Activated CD8-positive, alpha-beta memory T cell treated with anti-CD3 and anti-CD28 coated beads, Interleukin-2, amount 10 ng/mL, durations not matched to agents 7 days and 5 days (primary cell): Measurements from ENCODE around the gene FGB. TPM values are rescaled to one million over a fixed set of nuclear protein-coding genes. Genes with fewer than 3 reads are reported as not detected.

Experiments
- ATAC-seq: fragments of 150-1000 bp; cut with Tn5 transposase; one replicate; pipeline ENCODE4 v1.10.0; 2021; ENCODE audit warnings: moderate library complexity
- CTCF ChIA-PET: fragments of 350-600 bp; sonication (Branson Sonifier 250); formaldehyde crosslinking; loops from one replicate; lab custom pipeline; 2021; ENCODE audit warnings: antibody characterized with exemption; lab: Charles Lee
- DNase-seq: peaks from one replicate; pipeline ENCODE4 v3.0.0-alpha.2; 2020
- H3K27ac Mint-ChIP-seq: one replicate; pipeline ENCODE4 v1.8.0; 2021; ENCODE audit warnings: mild to moderate bottlenecking, mixed read lengths
- H3K27me3 Mint-ChIP-seq: one replicate; pipeline ENCODE4 v1.8.0; 2021; ENCODE audit warnings: mixed read lengths
- H3K36me3 Mint-ChIP-seq: one replicate; pipeline ENCODE4 v1.8.0; 2021; ENCODE audit warnings: mild to moderate bottlenecking, mixed read lengths
- H3K4me1 Mint-ChIP-seq: one replicate; pipeline ENCODE4 v1.8.0; 2021; ENCODE audit warnings: mixed read lengths
- H3K4me3 Mint-ChIP-seq: one replicate; pipeline ENCODE4 v1.8.0; 2021; ENCODE audit warnings: mild to moderate bottlenecking, moderate library complexity, mixed read lengths
- H3K9me3 Mint-ChIP-seq: one replicate; pipeline ENCODE4 v1.8.0; 2022; ENCODE audit warnings: low read depth, mixed read lengths
- total RNA-seq, 2 experiments: library from RNA; stranded (reverse); gene quantifications; one replicate each; pipeline ENCODE4 v1.2.3, GENCODE V29; 2021

Gene FGB
- total RNA-seq, 2 experiments from 2014 or later = not detected

DNA sequence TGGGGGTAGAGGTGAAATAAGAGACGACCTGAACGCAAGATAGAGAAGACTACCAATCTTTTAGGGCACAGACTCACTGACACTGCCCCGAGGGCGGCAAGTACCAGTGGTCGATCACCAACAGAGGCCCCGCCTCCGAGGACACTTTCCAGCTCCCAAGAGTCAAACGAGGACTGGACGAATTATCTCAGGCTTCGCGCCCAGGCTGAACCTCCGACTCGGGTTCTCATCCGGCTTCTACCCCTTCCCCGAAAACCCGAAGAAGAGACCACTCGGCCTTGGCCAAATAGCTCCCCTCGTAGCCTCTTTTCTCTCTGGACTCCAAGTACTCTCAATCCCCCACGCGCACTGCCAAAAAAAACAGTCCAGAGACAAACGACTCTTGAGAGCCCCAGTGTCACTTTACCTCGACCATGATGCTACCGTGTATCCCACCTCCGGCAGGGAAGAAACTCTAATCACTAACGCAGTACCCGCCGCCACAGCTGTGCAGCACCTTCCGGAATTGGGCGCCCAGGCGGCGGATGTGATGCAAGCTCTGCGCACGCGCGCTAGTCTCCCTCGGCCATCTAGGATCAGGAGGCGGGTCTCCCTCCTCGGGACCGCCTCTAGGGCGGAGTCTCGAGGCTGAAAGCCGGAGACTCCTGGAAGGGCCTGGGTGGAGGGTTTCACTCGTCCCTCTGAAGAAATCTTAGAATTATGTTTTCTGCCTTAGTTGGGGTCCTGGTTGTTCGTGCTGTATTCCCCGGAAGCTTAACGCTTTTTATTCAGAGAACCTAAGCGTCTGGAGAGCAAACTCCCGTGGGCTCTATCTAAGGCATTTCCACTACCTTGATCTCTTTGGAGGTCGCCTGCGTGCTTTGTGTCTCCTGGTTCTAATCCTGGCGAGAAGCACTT lies 12.7 kb upstream of the FGB start, which contains the start of gene PLRG1:
Gene PLRG1 (minus strand): TSS at position 507 of the 897 bp plus-strand sequence. CDS start 92 bp downstream, at position 415.
- H3K27ac Mint-ChIP-seq = peak within 1 kb of the TSS; percentile 95
- H3K36me3 Mint-ChIP-seq = peaks cover 11% of the 10 kb centered on the region
- peak within 1 kb of the TSS; percentile 88 for H3K4me3 Mint-ChIP-seq
- H3K9me3 Mint-ChIP-seq = no peaks in the 10 kb centered on the region
- DNase-seq (peak; percentile 98), ATAC-seq (peak; percentile 99)
- no peaks in the 10 kb centered on the region for H3K27me3 Mint-ChIP-seq
- CTCF ChIA-PET = interaction anchor here (0.8 to 5.6 kb wide), 13 partner anchors 9 to 1404 kb away, joined by 3 to 57 read pairs (median 4); partner anchors contain the start of genes CTSO, FGB and MAP9
- H3K4me1 Mint-ChIP-seq = peaks cover 18% of the 10 kb centered on the region

DNA sequence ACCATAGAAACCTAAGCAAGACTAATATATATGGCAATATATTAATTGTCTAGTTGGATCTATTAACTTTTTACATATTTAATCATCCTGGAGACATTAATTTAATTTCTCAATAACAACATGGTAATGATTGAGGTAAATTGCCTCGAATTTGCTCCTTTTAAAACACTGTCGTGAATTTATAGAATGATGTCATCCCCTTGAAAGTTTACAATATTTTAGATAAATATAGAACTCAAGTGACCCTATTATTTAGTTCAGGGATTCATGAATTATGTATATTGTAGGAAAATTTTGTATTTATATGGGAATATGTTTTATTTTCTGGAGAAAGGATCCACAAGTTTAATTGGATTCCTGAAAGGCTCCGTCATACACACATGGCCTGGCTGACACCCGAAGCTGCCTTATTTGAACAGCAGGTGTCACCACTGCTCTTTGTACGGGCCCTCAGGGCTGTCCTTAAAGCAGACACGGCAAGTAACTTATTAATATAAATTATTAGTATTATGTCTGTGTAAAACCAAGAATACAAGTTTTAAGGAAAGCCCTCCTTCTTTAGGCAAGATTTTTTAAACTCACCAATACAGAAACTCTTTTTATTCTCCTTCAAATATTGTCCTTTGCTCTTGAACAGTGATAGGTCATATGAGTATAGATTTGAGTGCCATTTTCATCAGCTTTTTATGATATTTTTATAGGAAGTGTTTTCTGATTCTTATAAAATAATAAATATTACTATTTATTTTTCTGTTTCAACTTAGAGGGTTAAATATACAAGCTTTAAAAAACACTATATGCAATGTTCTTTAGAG lies 10.7 kb upstream of the FGB start:
- no peak overlapping the region for H3K4me3 Mint-ChIP-seq
- DNase-seq = peak; percentile 83
- no peaks in the 10 kb centered on the region for H3K9me3 Mint-ChIP-seq

DNA sequence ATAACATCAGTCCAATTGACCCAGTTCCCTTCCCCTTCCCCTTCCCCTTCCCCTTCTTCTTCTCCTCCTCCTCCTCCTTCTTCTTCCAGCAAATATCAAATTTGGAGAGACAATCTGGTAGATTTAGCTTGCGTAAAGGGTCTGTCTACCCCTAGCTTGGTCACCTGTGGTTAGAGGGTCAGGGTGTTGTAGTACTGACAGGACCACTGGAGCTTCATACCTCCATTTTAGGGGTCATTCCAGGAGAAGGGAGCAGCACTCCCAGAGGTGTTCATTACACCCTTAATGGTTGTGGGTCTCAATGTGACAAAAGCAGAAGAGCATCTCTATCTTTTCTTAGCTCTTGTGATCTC lies 3.7 kb upstream of the FGB start:
- Mint-ChIP-seq H3K9me3 (no peaks in the 10 kb centered on the region), H3K4me3 (no peak overlapping the region), H3K27ac (no peak overlapping the region), H3K27me3 (peaks cover 2% of the 10 kb centered on the region), H3K4me1 (peaks cover 8% of the 10 kb centered on the region), H3K36me3 (no peaks in the 10 kb centered on the region)
- DNase-seq (no peak), ATAC-seq (no peak)
- CTCF ChIA-PET = interaction anchor here (0.7 to 3.1 kb wide), 14 partner anchors 8 to 108 kb away, joined by 3 to 61 read pairs (median 3); partner anchors contain the start of genes FGG and PLRG1

More for the DNA sequence above, 10.7 kb upstream of the FGB start:
- ATAC-seq = peak; percentile 32
- CTCF ChIA-PET = interaction anchor here (1.0 to 5.6 kb wide), 11 partner anchors 18 to 1376 kb away, joined by 3 to 57 read pairs (median 4); partner anchors contain the start of gene FGG
- Mint-ChIP-seq H3K4me1 (peaks cover 18% of the 10 kb centered on the region), H3K27ac (no peak overlapping the region), H3K36me3 (peaks cover 6% of the 10 kb centered on the region), H3K27me3 (no peaks in the 10 kb centered on the region)

DNA sequence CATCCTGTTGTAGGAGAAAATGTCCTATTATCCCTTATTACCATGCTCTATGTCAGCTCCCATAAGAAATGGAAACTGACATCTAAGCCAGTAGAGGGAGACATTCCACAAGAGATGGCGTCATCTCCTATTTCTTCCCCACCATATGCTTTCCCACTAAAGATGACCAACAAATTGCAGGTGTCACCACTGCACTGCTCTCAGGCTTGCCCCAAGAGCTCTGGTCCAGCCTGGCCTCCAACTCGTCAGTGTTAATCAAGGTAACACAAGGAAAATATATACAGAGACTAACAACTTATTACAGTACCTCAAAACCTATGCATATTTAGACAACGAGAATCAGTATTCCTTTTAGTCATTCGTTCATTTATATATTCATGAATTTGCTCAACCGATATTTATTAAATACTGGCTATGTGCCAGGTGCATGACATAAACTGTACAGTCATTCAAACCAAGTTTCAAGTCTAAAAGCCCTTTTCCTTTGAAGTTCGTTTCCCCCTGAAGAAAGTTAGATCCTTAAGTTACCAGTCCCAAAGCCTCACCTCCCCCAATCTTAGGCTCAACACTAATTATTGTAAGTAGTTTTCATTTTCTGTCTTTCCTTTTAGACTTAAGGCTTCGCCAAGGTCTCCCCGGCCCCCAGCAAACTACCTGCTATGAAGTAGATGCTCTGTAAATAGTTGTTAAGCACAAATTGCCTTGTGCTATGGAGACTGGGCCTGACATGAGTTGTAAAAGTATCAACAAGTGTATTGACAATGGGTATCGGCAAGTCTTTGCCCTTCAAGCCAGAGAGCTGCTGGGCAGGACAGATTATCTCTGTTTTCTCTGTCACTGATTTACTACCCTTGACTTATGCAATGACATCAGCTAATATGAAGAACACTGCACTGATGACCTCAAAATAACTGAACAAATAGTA lies 3.1 kb upstream of the FGB start:
- Mint-ChIP-seq H3K36me3 (no peaks in the 10 kb centered on the region), H3K4me3 (no peak overlapping the region), H3K27me3 (peaks cover 2% of the 10 kb centered on the region), H3K4me1 (peaks cover 8% of the 10 kb centered on the region), H3K9me3 (no peaks in the 10 kb centered on the region), H3K27ac (no peak overlapping the region)
- CTCF ChIA-PET = interaction anchor here (0.7 to 3.1 kb wide), 14 partner anchors 8 to 108 kb away, joined by 3 to 61 read pairs (median 3); partner anchors contain the start of genes FGG and PLRG1
- ATAC-seq (peak; percentile 61), DNase-seq (no peak)

DNA sequence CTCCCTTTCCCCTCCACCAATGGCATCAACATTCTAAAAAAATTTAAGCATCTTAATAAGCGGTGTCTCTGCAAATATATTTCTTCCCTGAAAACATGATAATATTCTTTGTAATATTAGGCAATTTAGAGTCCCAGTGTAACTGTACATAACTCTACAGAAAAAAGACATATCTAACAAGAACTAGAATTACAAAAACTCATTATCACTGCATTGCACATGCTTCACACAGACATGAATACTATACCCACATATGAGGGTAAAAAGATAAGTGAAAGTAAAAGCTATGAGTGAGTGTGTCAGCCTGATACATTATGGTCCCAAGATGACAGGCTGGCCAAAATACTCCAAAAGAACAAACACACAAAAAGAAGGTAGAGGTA lies 2.4 kb upstream of the FGB start:
- no peak overlapping the region for H3K27ac Mint-ChIP-seq
- peaks cover 8% of the 10 kb centered on the region for H3K4me1 Mint-ChIP-seq
- H3K27me3 Mint-ChIP-seq = peaks cover 2% of the 10 kb centered on the region
- DNase-seq = no peak
- CTCF ChIA-PET = interaction anchor here (3.1 kb wide), 1 partner anchor 60 kb away, joined by 61 read pairs; no protein-coding TSS in a partner anchor
- ATAC-seq = peak; percentile 42
- no peak overlapping the region for H3K4me3 Mint-ChIP-seq
- H3K9me3 Mint-ChIP-seq = no peaks in the 10 kb centered on the region
- no peaks in the 10 kb centered on the region for H3K36me3 Mint-ChIP-seq

- Mint-ChIP-seq H3K4me3 (no peak overlapping the region), H3K27ac (no peak overlapping the region), H3K27me3 (peaks cover 2% of the 10 kb centered on the region), H3K36me3 (no peaks in the 10 kb centered on the region), H3K9me3 (no peaks in the 10 kb centered on the region), H3K4me1 (peaks cover 8% of the 10 kb centered on the region)
- CTCF ChIA-PET = interaction anchor here (3.1 kb wide), 1 partner anchor 60 kb away, joined by 61 read pairs; no protein-coding TSS in a partner anchor
- no peak for DNase-seq
- no peak for ATAC-seq
Observed at GRCh38 chr4:154560824-154561231, 2.0 kb upstream of the FGB start.

GRCh38 chr4:154564311-154564710 lies 1.5 kb downstream of the FGB start:
- CTCF ChIA-PET = interaction anchor here (1.3 kb wide), 1 partner anchor 59 kb away, joined by 3 read pairs; no protein-coding TSS in a partner anchor
- peaks cover 2% of the 10 kb centered on the region for H3K27me3 Mint-ChIP-seq
- ATAC-seq (no peak), DNase-seq (no peak)
- H3K4me1 Mint-ChIP-seq = peaks cover 8% of the 10 kb centered on the region
- H3K36me3 Mint-ChIP-seq = no peaks in the 10 kb centered on the region
- H3K27ac Mint-ChIP-seq = no peak overlapping the region
- no peak overlapping the region for H3K4me3 Mint-ChIP-seq
- H3K9me3 Mint-ChIP-seq = no peaks in the 10 kb centered on the region

GRCh38 chr4:154565704-154566103 lies 2.9 kb downstream of the FGB start:
- DNase-seq = no peak
- Mint-ChIP-seq H3K36me3 (no peaks in the 10 kb centered on the region), H3K4me1 (no peaks in the 10 kb centered on the region), H3K27me3 (peaks cover 2% of the 10 kb centered on the region), H3K4me3 (no peak overlapping the region), H3K9me3 (no peaks in the 10 kb centered on the region), H3K27ac (no peak overlapping the region)
- CTCF ChIA-PET = no interaction called here
- no peak for ATAC-seq

GRCh38 chr4:154566639-154567204 lies 3.9 kb downstream of the FGB start:
- no peaks in the 10 kb centered on the region for H3K4me1 Mint-ChIP-seq
- CTCF ChIA-PET = interaction anchor here (1.1 kb wide), 1 partner anchor 8 kb away, joined by 3 read pairs; no protein-coding TSS in a partner anchor
- no peaks in the 10 kb centered on the region for H3K36me3 Mint-ChIP-seq
- ATAC-seq = no peak
- no peak overlapping the region for H3K27ac Mint-ChIP-seq
- peaks cover 2% of the 10 kb centered on the region for H3K27me3 Mint-ChIP-seq
- H3K9me3 Mint-ChIP-seq = no peaks in the 10 kb centered on the region
- no peak for DNase-seq
- no peak overlapping the region for H3K4me3 Mint-ChIP-seq

- no peak overlapping the region for H3K27ac Mint-ChIP-seq
- H3K4me1 Mint-ChIP-seq = no peaks in the 10 kb centered on the region
- ATAC-seq = no peak
- no peaks in the 10 kb centered on the region for H3K27me3 Mint-ChIP-seq
- no peak overlapping the region for H3K4me3 Mint-ChIP-seq
- H3K36me3 Mint-ChIP-seq = no peaks in the 10 kb centered on the region
- no peaks in the 10 kb centered on the region for H3K9me3 Mint-ChIP-seq
- CTCF ChIA-PET = interaction anchor here (0.7 to 1.4 kb wide), 3 partner anchors 19 to 1037 kb away, joined by 3 to 4 read pairs (median 3); partner anchors contain the start of gene PLRG1
- no peak for DNase-seq
Observed at GRCh38 chr4:154569028-154569427, 6.2 kb downstream of the FGB start.

GRCh38 chr4:154569584-154569983 lies 6.8 kb downstream of the FGB start:
- H3K4me1 Mint-ChIP-seq = no peaks in the 10 kb centered on the region
- H3K36me3 Mint-ChIP-seq = no peaks in the 10 kb centered on the region
- no peaks in the 10 kb centered on the region for H3K9me3 Mint-ChIP-seq
- H3K27me3 Mint-ChIP-seq = no peaks in the 10 kb centered on the region
- no peak for DNase-seq
- H3K27ac Mint-ChIP-seq = no peak overlapping the region
- CTCF ChIA-PET = interaction anchor here (1.0 to 1.4 kb wide), 2 partner anchors 19 to 56 kb away, joined by 3 to 4 read pairs; partner anchors contain the start of gene PLRG1
- H3K4me3 Mint-ChIP-seq = no peak overlapping the region
- ATAC-seq = no peak
